HG02642 (cell line): ENCODE measurements around the gene PRELID3B.

ENCODE experiments used
- ATAC-seq: cut with Tn5 transposase; IDR thresholded peaks from one replicate; pipeline ENCODE4 v1.9.1; 2021; ENCODE audit warnings: mild to moderate bottlenecking; ENCODE audit not compliant: unreplicated experiment, poor library complexity

PRELID3B gene

DNA sequence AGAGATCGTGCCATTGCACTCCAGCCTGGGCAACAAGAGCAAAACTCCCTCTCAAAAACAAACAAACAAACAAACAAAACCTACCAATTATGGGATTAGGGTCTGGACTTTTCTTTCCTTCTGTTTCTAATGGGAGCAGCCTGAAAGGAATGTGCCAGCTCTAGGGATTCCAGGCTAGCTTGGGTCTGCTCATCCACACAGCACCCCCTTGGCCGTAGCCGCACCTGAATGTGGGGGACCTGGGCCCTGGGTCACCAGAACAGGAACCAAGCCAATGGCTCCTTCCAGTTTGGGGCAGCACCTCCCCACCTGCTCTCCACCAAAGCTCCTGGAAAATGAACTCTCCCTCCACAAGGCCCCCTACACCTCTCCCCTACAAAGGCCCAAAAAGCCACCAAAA is 42.3 kb downstream of the PRELID3B start:
- ATAC-seq = no peak

DNA sequence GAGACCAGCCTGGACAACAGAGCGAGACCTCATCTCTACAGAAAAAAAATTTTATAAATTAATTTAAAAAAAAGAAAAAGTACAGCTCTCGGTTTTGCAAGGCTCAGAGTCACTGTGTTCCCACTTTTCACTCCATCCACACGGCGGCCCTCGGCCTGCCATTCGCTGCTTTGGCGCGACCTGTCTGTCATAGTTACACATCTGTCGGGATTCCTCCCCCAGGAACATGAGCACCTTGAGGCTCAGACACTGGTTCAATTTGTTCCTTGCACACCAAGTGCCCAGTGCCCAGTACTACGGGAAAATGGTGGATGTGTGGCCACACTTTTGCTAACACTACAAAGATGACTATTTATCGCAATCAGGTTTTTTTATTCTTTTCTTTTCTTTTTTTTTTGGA is 43.9 kb downstream of the PRELID3B start:
- ATAC-seq = no peak

DNA sequence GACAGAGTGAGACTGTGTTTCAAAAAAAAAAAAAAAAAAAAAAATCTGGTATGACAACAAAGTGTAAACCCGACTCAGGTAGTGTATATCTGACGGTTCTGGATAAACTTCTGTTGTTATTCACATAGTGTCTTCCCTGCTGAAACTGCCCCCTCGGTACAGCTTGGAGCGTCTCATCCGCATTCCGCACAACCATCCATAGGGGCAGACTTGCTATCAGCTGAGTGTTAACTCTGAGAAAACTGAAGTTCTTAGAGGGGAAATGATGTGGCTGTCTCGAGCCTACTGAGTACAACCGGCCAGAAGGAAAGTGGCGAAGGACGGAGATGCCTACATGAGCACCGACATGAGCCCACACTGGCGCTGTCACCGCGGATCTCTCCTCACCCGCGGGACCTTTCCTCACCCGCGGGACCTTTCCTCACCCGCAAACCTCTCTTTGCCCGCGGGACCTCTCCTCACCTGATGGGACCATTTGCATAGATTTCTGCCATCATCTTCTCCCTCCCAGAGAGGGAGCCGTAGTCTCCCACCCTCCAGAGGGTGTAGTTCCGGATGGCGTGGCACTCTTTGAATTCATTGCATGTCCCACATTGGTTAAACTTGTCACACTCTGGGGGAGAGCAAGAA is 45.3 kb downstream of the PRELID3B start:
- no peak for ATAC-seq

DNA sequence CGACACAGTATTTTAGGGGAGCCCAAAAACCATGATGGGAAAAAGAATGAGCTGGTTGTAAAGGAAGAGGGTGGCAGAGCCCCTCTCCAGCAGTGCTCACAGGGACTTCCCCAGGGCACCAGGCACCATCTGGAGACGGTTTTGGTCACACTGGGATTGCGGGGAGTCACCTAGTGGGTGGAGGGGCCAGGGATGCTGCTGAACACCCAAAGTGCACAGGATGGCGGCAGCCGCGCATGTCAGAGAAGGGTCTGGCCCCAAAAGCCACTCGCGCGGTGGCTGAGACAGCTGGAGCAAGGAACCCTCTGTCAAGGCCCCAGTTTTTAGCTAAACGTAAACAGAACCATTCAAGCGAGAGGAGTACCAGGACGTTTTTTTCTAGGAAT is 46.4 kb downstream of the PRELID3B start:
- no peak for ATAC-seq

DNA sequence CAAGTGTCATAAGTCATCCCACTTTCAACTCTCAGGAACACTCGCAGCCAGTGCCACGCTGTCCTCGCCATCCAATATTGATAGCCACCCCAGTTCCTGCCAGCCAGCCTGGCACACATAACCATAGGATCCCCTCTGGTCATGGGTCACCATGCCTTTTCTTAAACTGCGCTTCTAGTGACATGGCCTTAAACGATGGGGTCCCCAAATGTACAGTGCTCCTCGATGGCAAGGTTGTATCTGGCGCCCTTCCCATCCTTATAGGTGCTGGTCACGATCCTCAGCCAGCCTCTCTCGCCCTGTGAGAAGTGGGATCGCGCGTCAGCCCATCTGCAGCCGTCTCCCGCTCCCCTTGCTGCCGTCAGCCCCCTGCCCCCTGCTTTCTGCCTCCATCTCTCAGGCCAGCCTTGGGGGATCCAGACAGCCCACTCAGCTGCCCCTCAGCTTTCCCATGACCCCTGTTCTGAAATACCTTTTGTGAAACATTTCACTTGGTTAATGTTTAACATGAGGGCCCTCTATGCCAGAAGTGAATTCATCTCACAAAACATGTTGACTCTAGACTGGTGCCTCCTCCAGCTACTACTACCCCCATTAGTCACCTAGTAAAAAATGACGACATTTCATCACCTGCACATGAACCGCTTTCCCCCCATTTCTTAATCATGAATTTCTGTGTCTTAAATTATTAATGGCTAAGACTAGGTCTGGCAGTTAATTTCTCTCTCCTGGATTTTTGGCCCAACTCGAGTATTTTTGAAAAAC is 46.9 kb downstream of the PRELID3B start:
- no peak for ATAC-seq

DNA sequence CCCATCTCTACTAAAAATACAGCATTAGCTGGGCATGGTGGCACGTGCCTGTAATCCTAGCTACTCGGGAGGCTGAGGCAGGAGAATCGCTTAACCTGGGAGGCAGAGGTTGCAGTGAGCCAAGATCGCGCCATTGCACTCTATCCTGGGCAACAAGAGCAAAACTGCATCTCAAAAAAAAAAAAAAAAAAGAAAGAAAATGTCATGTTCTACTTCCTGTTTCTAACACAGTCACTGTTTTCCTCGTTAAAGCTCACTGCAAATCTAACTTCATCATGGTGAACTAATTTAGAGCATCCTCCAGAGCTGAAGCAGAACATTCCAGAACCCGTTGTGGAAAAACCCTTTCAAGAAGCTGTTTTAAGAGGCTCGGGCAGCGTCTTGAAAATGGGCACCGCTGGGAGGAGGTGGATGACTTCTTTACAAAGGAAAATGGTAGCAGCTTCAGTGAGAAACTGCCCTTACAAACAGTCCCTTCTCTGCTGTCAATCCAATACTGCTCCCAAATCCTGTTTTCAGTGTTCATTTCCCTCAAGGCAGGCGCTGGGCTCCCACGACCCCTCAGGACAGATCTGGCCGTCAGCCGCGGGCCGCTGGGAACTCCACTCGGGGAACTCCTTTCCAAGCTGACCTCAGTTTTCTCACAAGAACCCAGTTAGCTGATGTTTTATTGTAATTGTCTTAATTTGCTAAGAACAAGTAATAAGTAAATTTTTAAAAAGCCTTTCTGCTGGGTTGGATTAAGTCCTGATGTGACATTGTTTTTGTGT is 48.0 kb downstream of the PRELID3B start:
- ATAC-seq = no peak

DNA sequence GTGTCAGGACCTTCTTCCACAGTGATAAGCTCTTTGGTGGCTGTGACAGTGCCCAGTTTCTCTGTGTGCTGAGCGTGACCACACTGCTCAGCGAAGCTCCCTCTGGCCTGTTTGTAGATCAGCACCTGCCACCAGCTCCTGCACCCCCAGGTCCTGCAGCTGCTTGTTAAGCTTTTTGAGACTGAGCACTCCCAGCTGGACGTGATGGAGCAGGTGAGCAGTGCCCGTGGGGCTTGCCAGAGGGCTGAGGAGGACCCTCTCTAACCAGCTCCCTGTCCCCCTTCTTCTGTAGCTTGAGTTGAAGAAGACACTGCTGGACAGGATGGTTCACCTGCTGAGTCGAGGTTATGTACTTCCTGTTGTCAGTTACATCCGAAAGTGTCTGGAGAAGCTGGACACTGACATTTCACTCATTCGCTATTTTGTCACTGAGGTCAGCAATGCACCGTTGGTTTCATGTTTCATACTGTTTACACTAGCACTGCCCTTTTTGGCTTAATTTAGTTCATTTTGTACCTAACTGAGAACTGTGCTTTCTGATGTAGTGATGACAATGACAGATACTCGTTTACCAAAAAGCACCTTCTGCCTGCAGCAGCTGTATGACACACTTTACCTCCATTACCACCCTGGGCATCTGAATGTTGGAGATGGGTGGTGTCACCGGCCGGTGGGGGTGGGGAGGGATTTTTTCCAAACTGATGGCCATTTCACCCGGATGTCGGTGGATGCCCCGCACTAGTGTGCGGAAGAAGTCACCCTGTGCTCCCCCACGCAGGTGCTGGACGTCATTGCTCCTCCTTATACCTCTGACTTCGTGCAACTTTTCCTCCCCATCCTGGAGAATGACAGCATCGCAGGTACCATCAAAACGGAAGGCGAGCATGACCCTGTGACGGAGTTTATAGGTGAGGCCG is 49.0 kb downstream of the PRELID3B start:
- no peak for ATAC-seq

DNA sequence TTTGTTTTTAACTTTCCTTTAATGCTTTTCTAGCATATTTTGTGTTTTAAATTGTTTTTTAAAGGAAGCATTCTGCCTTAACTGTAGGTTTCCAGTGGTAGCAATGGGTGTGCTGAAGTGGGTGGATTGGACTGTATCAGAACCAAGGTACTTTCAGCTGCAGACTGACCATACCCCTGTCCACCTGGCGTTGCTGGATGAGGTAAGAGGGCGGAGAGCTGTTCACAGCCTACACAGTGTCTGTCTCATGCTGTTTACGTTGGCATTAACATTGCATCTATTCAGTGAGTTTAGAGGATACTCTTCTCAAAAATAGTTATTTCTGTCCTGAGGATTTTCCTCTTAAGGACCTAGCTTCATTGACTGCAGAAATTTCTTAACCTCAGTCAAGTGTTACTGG is 49.7 kb downstream of the PRELID3B start:
- no peak for ATAC-seq

DNA sequence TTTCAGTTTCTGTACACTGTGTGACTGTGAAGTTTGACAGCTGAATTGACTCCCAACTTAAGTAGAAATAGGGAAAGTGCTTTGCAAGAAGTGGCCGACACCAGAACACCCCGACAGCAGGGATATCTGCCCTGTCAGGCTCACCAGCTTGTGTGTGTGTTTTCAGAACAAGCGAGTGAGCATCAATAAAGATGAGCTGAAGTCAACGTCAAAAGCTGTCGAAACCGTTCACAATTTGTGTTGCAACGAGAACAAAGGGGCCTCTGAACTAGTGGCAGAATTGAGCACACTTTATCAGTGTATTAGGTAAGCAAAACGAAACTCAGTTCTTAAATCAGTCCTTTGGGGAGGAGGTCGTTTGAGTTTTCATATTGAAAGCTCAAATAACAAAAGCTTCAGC is 50.9 kb downstream of the PRELID3B start:
- ATAC-seq = no peak

DNA sequence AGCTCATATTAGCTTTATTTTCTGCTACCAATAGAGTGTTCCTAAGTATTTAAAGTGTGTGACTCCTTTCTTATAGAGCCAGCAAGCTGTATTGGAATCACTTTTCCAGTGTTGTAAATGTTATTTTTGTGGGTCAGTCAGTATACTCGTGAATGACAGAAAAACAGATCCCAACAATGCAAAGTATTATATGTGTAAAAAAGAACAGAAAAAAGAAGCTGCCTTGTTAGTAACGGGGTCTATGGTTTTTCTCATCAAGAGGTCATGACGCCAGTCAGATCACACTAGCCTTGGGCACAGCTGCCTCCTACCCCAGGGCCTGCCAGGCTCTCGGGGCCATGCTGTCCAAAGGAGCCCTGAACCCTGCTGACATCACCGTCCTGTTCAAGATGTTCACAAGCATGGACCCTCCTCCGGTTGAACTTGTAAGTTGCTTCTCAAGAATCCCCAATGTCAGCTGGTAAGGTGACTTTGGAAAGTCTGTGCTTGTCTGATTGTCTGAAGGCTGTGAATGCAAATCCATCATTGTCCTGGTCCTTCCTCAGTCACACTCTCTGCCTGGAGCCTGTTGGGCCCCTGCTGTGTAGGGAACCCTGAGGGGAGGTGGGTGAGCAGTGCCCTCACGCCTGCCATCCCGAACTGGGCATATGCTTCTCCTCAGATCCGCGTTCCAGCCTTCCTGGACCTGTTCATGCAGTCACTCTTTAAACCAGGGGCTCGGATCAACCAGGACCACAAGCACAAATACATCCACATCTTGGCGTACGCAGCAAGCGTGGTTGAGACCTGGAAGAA is 51.7 kb downstream of the PRELID3B start:
- ATAC-seq = no peak

DNA sequence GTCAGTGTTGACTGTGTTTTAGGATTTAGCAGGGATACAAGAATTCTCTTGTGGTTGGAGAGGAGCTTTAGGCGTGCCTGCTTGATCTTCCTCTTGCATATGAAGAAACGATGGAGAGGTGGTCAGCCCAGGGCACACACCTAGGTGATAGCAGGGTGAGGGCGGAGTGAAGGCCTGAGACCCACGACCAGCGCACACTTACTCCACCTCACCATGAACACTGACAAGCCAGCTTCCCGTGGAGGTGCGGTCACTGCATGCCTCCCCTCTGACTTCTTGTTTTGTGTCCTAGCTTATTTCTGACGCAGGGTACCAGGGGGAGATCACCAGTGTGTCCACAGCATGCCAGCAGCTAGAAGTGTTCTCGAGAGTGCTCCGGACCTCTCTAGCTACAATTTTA is 53.4 kb downstream of the PRELID3B start:
- no peak for ATAC-seq

DNA sequence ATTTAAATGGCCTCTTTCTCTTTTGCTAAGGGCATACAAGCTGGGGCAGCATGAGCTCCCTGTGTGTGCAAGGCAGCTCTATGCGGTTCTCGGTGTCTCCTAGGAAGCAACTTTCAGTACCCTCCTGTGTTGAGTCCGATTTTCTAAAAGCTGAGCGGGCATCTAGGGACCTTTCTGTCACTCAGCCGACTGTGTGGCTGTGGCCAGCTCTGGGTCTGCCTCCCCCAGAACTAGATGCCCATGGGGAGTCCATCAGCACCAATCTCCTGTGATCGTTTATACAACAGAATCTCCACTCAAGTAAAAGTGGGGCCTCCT is 54.1 kb downstream of the PRELID3B start:
- no peak for ATAC-seq

DNA sequence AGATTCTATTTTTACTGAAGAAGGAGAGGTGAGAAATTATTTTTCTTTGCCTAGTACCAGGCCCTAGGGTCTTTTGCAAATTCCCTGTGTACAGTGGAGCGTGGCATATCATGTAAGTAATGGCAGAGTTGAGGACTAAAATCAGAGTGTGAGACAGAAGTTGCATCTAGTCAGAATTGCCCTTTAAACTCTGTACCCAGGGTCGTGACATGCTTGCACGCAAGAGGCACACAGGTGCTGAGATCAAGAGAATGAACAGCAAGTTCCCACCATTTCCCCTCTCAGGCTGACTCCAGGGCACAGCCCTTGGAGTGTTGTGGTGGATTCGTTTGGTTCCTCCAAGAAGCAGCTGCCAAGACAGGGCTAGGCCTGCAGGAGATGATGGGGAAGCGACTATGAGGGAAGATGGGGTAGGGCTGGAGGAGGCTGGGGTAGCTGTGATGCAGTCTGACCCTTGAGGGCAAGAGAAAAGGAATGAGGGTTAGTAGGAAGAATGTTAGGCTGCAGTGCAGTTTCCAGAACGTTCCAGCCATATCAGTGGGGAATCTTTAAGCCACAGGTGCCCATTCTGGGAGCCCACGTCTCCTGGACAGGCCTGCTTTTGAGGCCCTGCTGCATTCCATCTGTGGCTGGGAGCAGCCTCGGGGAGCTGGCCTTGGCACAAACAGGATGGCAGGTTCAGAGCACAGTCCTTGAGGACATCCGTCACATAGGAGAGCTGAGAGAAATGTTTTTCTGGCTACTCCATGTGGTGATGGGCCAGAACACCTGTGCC is 54.6 kb downstream of the PRELID3B start:
- ATAC-seq = no peak

DNA sequence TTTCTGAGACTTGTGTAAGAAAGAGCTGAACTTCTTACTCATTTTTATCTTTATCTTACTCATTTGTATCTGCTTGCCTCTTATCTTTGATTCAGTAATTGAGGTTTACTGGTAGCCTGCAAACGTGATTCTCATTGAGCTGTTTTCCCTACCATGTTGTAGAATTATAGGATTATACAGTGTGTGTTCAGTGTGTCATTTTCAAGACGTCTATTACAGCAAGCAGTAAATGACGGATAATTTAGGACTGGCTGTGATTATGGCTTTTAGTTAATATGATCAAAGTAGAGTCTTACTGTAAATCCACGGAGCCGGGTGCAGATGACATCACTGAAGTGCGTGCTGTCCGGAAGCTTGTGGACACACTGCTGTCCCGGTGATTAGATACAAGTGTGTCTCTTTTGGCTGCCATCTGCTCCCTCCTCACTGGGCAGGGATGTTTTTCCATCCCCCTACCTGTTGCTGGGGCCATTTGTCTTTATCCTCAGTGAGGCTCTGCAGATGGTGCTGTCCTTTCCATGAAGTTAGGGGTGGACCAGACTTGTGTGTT is 55.5 kb downstream of the PRELID3B start:
- ATAC-seq = no peak

DNA sequence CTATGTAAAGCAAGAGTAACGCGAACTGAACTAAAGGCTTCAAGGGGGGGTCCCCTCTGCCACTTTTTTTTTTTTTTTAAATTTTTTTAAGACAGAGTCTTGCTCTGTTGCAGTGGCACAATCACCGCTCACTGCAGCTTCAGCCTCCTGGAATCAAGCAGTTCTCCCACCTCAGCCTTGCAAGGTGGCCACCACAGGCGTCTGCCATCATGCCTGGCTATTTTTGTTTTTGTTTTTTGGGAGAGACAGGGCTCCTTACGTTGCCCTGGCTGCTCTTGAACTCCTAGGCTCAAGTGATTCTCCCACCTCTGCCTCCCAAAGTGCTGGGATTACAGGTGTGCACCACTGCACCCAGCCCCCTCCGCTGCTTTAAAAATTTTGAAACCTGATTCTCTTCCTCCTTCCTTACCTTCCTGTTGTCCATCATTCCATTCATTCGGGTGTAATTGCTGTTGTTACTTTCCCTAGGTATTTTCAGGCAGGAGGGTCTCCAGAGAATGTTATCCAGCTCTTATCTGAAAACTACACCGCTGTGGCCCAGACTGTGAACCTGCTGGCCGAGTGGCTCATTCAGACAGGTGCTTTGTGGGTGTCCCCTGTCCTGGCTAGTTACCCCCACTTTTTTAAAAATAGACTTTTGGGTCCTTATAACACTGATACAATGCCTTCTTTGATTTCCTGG is 56.2 kb downstream of the PRELID3B start:
- no peak for ATAC-seq

DNA sequence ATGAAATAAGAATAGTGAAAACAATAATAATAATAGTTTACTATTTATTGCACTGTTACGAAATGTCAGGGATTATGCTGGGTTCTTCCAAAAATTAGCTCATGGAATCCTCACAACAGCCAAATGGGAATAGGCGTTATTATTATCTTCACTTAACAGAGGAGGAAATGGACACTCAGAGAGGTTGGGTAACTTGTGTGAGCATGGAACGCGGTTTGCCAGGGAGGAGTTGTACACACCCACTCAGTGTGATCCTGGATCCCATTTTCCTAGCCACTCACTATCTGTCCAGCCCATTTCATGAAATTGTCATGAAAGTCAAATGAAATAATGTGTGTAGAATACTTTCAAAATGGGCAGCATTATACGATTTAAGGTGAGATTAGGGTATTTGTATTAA is 56.9 kb downstream of the PRELID3B start:
- no peak for ATAC-seq

DNA sequence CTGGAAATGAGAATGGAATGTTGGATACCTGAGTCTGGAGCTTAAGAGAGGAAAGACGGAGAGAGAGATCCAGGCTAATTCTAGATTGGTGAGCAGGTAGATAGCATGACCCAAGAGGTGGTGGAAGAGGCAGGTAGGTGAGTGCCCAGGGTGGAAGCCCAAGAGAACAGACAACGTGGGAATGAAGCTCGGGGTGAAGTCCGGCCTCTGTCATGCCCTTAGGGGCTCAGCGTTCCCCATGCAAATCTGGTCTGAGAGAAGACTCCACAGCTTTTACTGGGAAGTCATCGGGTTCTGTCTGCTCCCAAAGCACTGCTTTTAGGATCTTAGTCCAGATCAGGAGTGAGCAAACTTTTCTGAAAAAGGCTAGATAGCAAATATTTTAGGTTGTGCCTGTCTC is 57.9 kb downstream of the PRELID3B start:
- ATAC-seq = no peak
